ENCODE data around the gene GNG12.

GNG12 gene

GRCh38 chr1:67815303-67816094 is 17.8 kb downstream of the GNG12 start:
- DNase-seq (ENCODE audit: low read depth in 2 of 2): no peak

DNA sequence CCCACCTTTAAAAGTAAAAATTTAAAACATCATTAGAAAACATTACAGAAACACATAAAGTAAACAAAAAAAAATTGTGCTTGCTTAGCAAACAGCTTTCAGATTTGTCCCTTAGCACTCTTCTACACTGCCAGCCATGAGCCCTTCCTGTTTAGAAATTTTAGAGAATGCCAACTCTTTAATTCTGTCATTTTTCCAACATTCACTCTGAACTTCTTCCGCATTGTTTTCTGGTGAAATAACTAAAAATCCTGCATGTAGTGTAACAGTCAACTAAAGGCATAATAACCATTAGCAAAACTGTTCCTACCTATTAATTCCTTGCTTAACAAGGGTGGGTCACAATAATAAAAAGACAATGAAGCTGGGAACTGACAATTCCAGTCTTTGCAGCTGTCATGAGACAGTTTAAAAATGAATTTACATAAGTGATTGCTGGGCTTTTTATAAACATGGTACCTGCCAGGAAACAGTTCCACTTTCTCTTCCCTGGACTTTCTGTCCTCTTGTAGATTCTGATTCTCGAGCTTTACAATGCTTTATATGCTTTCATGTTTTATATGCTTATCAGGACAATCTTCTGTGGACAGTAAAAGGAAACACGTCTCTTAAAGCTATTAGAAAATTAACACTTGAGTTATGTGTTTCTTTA is 19.0 kb downstream of the GNG12 start:
- DNase-seq (ENCODE audit: low read depth in 2 of 2): no peak

DNA sequence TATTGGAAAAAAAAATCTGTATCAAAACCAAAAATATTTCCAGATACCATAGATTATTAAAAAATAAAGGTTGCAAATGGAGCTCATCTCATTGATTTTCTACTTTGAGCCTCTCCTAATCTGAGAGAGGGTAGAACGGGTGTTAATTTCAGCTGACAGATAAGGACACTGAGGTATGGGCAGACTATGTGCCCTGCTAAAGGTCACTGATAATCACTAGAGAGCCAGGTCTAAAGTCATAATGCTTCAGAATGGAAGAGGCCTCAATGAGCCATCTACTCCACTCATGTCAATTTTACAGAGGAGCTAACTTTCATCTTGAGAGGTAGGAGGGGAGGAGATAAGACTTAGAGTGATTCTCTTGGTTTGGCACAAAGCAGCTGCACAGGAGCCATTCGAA is 21.0 kb downstream of the GNG12 start:
- DNase-seq (ENCODE audit: low read depth in 2 of 2): no peak

DNA sequence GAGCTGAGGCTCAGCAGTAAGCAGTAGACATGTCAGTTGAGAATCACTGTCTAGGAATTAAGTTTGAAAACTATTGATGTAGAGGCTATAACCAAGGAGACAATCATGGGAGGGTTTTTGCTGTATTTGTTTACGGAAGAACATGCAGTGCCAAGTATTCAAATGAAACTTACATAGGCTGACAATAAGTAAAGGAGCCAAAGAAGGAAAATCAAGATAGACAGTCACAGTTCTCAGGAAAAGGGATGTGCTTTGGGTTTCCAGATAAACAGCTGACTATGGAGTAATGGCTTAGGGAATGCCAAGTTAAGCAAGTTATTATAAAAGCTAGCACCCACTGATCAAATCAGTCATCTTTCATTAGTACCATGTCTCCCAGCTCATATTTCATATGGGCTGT is 21.5 kb downstream of the GNG12 start:
- no peak for DNase-seq (ENCODE audit: low read depth in 2 of 2)

DNA sequence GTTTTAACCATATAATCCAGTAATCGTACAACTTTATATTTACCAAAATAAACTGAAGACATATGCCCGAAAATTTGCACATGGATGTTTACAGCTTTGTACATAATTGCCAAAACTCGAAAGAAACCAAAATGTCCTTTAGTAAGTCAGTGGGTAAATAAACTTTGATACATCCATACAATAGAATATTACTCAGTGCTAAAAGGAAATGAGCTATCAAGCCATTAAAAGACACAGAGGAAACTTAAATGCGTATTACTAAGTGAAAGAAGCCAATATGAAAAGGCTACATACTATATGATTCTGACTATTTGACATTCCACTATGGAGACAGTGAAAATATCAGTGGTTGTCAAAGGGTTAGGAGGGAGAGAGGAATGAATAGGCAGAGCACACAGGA is 23.4 kb downstream of the GNG12 start:
- no peak for DNase-seq (ENCODE audit: low read depth in 2 of 2)

GRCh38 chr1:67807282-67807681 is 26.0 kb downstream of the GNG12 start:
- DNase-seq (ENCODE audit: low read depth in 2 of 2): no peak

DNA sequence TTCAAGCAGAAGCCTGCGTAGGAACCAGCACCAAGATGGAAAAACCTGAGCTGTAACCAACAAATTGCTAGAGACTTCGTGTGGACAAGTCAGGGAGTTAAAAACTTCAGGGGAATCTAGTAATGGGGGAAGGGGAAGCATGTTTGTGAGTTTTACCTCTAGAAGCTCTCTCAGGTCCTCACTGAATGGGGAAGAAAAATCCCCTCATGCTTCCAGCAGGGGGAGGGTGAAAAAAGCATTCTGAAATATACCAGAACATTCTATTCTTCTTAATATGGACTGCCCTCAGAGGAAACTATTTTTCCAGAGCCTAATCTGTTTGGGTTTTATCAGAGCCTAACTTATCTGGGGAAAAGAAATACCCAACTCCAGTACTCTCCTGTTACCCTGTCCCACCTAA is 28.6 kb downstream of the GNG12 start:
- no peak for DNase-seq (ENCODE audit: low read depth in 2 of 2)

DNA sequence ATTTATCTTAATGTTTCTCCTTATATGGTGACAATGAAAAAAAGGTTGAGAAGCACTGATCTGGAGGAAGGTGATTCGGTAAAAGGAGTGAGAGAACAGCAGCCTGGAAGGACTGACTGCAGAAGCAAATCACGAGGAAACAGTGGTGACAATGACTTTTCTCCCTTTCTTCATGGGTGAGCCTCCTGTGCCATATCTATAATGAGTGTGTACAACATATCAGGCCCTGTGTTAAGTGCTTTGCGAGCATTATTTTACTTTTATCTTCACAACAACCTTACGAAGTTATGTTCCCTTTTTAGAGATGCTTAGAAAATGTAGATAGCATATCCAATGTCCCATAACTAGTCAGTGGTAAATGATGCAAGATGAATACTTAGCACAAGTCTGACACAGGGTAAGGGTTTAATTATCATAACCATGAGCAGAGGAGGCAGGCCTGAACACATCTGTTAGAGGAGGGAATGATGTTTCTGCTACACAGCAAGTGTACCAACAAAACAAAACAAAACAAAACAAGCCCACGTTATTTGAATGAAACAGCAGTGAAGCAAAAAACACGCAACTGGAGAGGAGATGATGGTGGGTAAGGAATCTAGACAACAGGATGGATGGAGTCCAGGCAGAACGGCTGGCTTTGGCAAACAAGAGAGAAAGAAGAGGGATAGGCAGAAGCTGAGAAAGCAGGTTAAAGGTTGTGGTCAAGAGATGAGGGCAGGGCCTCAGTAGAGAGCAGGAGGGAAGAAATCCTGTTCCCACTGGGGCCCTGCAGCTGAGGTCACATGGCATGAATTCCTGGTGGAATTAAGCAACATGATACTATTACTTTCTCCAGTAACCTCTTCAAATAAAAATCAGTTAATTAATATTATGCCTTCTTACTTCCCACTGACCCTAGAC is 29.6 kb downstream of the GNG12 start:
- no peak for DNase-seq (ENCODE audit: low read depth in 2 of 2)

DNA sequence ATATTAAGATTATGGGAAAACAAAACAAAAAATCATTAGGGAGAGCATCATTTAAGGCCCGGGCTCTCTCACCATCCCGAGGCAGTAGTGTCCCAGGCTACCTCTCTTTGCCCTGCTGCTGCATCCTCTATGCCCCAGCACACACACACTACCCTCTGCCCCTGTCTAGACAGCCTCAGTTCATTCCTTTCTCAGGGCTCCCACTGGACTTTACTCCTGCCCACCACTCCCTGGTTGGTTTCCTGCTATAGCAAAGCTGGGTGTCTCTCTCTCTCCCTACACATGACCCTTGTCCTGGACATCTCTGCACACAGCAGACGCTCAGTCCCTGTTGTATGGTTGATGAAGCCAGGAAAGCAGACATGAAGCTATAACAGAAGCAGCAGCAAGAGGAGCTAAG is 30.7 kb downstream of the GNG12 start:
- DNase-seq (ENCODE audit: low read depth in 2 of 2): no peak

- no peak for DNase-seq (ENCODE audit: low read depth in 2 of 2)
Observed at GRCh38 chr1:67801903-67802302, 31.4 kb downstream of the GNG12 start.

GRCh38 chr1:67795179-67795912 is 37.9 kb downstream of the GNG12 start:
- DNase-seq (ENCODE audit: low read depth in 2 of 2): no peak

GRCh38 chr1:67793562-67793961 is 39.7 kb downstream of the GNG12 start:
- no peak for DNase-seq (ENCODE audit: low read depth in 2 of 2)

GRCh38 chr1:67792741-67793458 is 40.4 kb downstream of the GNG12 start:
- DNase-seq (ENCODE audit: low read depth in 2 of 2): no peak

DNA sequence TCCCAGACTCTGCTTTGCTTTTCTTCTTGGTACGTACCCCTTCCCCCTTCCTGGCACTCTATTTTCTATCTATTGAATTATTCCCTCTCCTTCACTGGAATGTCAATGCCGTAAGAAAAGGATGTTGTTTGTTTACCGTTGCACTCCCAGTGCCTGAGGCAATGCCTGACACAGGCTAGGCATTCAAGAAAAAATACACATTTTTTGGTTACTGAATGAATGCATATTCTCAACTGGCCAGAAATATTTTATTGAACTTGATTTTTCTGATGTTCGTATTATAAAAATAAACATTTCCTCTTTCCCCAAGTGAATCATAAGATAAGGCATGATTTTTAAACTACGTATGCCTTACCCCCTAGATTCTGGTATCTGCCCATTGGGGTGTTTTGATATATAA is 41.2 kb downstream of the GNG12 start:
- DNase-seq (ENCODE audit: low read depth in 2 of 2): no peak

GRCh38 chr1:67791686-67792085 is 41.6 kb downstream of the GNG12 start:
- no peak for DNase-seq (ENCODE audit: low read depth in 2 of 2)

DNA sequence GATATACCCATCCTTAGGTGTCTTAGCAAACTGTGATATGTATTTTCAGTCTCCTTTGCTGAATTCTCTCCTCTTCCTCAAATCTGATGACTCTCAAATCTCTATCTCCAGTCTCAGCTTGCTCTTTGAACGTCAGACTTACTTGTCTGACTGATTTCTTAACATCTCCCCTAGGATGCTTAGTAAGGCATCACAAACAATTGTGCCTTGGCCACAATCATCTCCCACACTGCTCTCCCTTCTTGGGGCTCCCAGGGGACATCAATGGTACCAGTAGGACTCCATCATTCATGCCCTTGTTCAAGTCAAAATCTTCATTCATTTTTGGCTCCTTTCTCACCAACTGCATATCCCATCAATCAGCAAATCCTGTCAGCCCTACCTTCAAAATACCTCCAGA is 42.0 kb downstream of the GNG12 start:
- no peak for DNase-seq (ENCODE audit: low read depth in 2 of 2)

GRCh38 chr1:67790201-67790692 is 43.0 kb downstream of the GNG12 start:
- DNase-seq (ENCODE audit: low read depth in 2 of 2): no peak

DNA sequence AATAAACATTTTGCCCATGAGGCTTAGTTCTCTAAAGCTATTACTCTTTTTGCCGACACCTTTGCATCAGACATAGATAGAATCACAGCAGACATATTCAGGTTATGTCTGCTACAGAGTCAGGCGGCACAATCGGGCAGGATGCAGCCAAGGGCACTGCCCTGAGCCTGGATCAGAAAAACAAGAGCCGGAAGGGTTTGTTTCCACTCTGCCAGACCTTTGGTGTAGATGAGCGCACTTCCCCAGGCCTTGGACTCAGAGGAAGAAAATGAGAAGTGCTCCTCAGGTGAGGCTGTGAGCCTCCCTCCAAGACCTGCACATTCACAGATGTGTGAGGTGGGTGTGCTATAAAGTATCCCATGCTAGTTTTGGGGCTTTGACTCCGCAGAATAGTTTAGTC is 43.7 kb downstream of the GNG12 start:
- no peak for DNase-seq (ENCODE audit: low read depth in 2 of 2)

GRCh38 chr1:67788904-67789303 is 44.4 kb downstream of the GNG12 start:
- no peak for DNase-seq (ENCODE audit: low read depth in 2 of 2)

DNA sequence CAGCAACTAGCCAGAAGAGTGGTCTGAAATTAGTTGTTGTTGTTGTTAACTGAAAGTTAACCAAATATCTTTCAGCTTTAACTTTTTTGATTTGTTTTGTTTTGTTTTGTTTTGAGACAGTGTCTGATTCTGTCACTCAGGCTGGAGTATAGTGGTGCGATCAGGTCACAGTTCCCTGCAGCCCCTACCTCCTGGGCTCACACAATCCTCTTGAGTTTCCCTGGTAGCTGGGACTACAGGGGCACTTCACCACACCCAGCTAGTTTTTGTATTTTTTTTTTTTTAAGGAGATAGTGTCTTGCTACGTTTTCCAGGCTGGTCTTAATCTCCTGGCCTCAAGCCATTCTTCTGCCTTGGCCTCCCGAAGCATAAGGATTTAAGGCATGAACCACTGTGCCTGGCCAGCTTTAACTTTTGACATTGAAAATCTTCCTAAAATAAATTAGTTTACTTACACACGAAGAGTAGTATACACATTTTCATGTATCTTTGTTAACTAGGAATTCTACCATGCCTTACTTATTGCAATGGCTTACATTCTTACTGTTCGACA is 45.0 kb downstream of the GNG12 start:
- no peak for DNase-seq (ENCODE audit: low read depth in 2 of 2)

DNA sequence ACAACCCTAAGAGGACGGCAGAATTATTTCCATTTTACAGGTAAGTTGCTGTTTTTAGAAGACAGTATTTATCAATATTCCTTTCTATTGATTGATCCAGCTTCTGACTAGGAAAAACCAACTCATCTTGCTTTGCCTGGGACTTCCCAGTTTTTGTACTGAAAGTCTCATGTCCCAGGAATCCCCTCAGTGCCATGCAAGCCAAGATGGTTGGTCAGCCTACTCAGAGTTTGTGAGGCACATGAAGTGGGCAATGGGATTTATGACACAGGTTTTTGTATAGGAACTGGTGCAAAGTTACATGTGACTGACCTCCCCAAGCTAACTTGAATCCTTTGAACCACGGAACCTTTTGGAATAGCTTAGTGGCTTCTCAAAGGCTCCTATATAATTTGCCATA is 45.5 kb downstream of the GNG12 start:
- DNase-seq (ENCODE audit: low read depth in 2 of 2): no peak
